GM18507 (cell line): ENCODE results near the gene SLCO3A1.
"Not testable (repeated sequence)": the region's sequence is repeated elsewhere in the genome, so short reads cannot be mapped to it uniquely, and the experiment has no call there.

Experiments
- DNase-seq: peaks from one replicate; pipeline ENCODE4 v3.0.0; 2011; ENCODE audit warnings: low read depth; ENCODE audit not compliant: insufficient read length; ENCODE audit errors: extremely low spot score
- FAIRE-seq: peaks from 2 replicates; lab custom pipeline; 2011; peaks lifted over from hg19 to GRCh38; lab: Jason Lieb, UNC

Gene SLCO3A1

GRCh38 chr15:92196342-92196741 is 342.8 kb downstream of the SLCO3A1 start:
- DNase-seq (no peak), FAIRE-seq (no peak)

- DNase-seq (no peak), FAIRE-seq (no peak)
Observed at GRCh38 chr15:92197746-92198145, 344.2 kb downstream of the SLCO3A1 start.

GRCh38 chr15:92200891-92201290 is 347.4 kb downstream of the SLCO3A1 start:
- FAIRE-seq, result no peak

GRCh38 chr15:92205255-92205739 is 351.8 kb downstream of the SLCO3A1 start:
- FAIRE-seq (no peak), DNase-seq (no peak)

More at GRCh38 chr15:92200891-92201290, 347.4 kb downstream of the SLCO3A1 start:
- DNase-seq, result no peak

GRCh38 chr15:92207601-92208000 is 354.1 kb downstream of the SLCO3A1 start:
- not testable (repeated sequence) for DNase-seq, FAIRE-seq
